ENCODE data around the gene TCF7L2. TPM values are rescaled to one million over a fixed set of nuclear protein-coding genes. Genes with fewer than 3 reads are reported as not detected.

TCF7L2 gene
- total and polyA plus RNA-seq, 2 donors (not counting 1 experiment from before 2014, with no cell fraction given), result 3.4 to 5.0 TPM

DNA sequence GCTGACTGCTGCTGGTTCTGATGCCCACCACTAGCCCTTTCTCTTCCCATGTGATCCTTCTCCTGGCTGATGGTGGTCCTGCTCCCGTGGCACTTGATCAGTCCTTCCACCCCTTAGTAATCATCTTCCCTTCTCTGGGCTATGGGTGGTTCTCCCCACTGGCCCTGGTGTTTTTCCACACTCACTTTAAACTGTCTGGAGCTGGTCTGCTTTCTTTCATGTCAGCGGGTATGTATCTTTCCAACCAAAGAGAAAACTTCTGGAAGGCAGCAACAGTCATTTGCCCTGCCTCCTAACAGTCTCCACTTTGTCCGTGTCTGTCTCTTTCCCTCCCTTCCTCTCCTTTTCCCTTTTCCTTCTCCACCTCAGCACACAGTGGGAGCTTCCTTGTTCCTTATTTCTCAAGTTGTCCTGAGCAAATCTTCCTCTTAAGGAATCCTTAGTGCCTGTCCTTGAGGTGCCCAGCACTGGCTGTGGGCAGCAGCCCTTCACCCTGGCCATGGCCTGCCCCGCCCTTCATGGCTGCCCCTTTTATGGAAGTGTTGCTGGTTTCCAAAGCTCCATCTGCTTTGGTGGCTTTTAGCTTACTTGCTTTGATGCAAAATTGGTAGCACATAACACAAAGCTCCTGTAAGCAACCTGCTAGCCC is 189.0 kb downstream of the TCF7L2 start:
- Histone ChIP-seq H3K4me1 (ENCODE audit: control insufficient read depth, extremely low read depth, insufficient read depth, low read length) (no peaks in the 10 kb centered on the region), H3K9me3 (ENCODE audit: control insufficient read depth, insufficient read depth, low read depth, low read length) (no peaks in the 10 kb centered on the region), H3K36me3 (ENCODE audit: control insufficient read depth, insufficient read depth, low read length) (no peaks in the 10 kb centered on the region), H3K27me3 (ENCODE audit: control insufficient read depth, insufficient read depth, low read length) (no peaks in the 10 kb centered on the region), H3K4me3 (replicated peaks in 1 of 4; ENCODE audit: control extremely low read depth in 1 of 4, insufficient read depth in 1 of 4, low read depth in 3 of 4, low read length in 4 of 4) (no peak overlapping the region), H3K79me2 (ENCODE audit: control insufficient read depth, insufficient read depth, low read length) (no peaks in the 10 kb centered on the region), H3K9ac (ENCODE audit: insufficient read depth, low read length) (no peak overlapping the region), H2AFZ (ENCODE audit: low read length) (no peak overlapping the region), H3K4me2 (ENCODE audit: extremely low read depth, insufficient read depth, low read length) (no peak overlapping the region), H4K20me1 (ENCODE audit: control insufficient read depth, extremely low read depth, insufficient read depth, low read length) (no peaks in the 10 kb centered on the region), H3K27ac (ENCODE audit: insufficient read depth, low read length) (no peak overlapping the region)
- no peak for DNase-seq (ENCODE audit: low read depth in 2 of 2)
- no peak for TF ChIP-seq EZH2 (IDR thresholded peaks at IDR 0.05; ENCODE audit: low read length, missing control alignments)
- TF ChIP-seq, protein P1, sequence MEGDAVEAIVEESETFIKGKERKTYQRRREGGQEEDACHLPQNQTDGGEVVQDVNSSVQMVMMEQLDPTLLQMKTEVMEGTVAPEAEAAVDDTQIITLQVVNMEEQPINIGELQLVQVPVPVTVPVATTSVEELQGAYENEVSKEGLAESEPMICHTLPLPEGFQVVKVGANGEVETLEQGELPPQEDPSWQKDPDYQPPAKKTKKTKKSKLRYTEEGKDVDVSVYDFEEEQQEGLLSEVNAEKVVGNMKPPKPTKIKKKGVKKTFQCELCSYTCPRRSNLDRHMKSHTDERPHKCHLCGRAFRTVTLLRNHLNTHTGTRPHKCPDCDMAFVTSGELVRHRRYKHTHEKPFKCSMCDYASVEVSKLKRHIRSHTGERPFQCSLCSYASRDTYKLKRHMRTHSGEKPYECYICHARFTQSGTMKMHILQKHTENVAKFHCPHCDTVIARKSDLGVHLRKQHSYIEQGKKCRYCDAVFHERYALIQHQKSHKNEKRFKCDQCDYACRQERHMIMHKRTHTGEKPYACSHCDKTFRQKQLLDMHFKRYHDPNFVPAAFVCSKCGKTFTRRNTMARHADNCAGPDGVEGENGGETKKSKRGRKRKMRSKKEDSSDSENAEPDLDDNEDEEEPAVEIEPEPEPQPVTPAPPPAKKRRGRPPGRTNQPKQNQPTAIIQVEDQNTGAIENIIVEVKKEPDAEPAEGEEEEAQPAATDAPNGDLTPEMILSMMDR (conservative IDR thresholded peaks at IDR 0.05 in 1 of 2, IDR thresholded peaks at IDR 0.05 in 1 of 2; ENCODE audit: low read depth in 1 of 2, low read length in 2 of 2), result no peak

DNA sequence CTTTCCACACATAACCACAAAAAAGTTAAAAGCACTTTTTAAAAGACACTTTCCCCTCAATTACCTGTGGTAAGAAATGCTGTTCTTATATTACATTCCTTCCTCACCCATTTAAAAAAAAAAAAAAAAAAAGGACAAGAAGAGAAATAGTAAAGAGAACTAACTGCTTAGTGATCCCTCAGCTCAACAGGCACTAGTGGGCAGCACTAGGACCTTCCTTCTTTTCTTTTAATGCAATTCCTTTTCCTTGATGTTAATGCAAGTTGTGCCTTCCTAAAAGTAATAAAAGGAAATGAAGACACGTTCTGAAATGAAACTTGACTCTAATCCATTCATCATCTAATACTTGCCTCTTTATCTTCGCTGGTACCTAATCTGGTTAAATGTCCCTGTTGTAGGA is 189.7 kb downstream of the TCF7L2 start:
- no peaks in the 10 kb centered on the region for H3K4me1 ChIP-seq (ENCODE audit: control insufficient read depth, extremely low read depth, insufficient read depth, low read length)
- H3K27ac ChIP-seq (ENCODE audit: insufficient read depth, low read length), result no peak overlapping the region
- no peaks in the 10 kb centered on the region for H3K36me3 ChIP-seq (ENCODE audit: control insufficient read depth, insufficient read depth, low read length)
- no peaks in the 10 kb centered on the region for H3K9me3 ChIP-seq (ENCODE audit: control insufficient read depth, insufficient read depth, low read depth, low read length)
- no peak overlapping the region for H2AFZ ChIP-seq (ENCODE audit: low read length)
- no peak overlapping the region for H3K4me3 ChIP-seq (replicated peaks in 1 of 4; ENCODE audit: control extremely low read depth in 1 of 4, insufficient read depth in 1 of 4, low read depth in 3 of 4, low read length in 4 of 4)
- DNase-seq (ENCODE audit: low read depth in 2 of 2), result peak; percentile 27 to 44
- no peaks in the 10 kb centered on the region for H3K27me3 ChIP-seq (ENCODE audit: control insufficient read depth, insufficient read depth, low read length)
- no peak overlapping the region for H3K4me2 ChIP-seq (ENCODE audit: extremely low read depth, insufficient read depth, low read length)
- no peak for TF ChIP-seq EZH2 (IDR thresholded peaks at IDR 0.05; ENCODE audit: low read length, missing control alignments)
- TF ChIP-seq, protein P1 (conservative IDR thresholded peaks at IDR 0.05 in 1 of 2, IDR thresholded peaks at IDR 0.05 in 1 of 2; ENCODE audit: low read depth in 1 of 2, low read length in 2 of 2), result peak; percentile 48 to 53
- no peak overlapping the region for H3K9ac ChIP-seq (ENCODE audit: insufficient read depth, low read length)
- no peaks in the 10 kb centered on the region for H3K79me2 ChIP-seq (ENCODE audit: control insufficient read depth, insufficient read depth, low read length)
- H4K20me1 ChIP-seq (ENCODE audit: control insufficient read depth, extremely low read depth, insufficient read depth, low read length), result no peaks in the 10 kb centered on the region

DNA sequence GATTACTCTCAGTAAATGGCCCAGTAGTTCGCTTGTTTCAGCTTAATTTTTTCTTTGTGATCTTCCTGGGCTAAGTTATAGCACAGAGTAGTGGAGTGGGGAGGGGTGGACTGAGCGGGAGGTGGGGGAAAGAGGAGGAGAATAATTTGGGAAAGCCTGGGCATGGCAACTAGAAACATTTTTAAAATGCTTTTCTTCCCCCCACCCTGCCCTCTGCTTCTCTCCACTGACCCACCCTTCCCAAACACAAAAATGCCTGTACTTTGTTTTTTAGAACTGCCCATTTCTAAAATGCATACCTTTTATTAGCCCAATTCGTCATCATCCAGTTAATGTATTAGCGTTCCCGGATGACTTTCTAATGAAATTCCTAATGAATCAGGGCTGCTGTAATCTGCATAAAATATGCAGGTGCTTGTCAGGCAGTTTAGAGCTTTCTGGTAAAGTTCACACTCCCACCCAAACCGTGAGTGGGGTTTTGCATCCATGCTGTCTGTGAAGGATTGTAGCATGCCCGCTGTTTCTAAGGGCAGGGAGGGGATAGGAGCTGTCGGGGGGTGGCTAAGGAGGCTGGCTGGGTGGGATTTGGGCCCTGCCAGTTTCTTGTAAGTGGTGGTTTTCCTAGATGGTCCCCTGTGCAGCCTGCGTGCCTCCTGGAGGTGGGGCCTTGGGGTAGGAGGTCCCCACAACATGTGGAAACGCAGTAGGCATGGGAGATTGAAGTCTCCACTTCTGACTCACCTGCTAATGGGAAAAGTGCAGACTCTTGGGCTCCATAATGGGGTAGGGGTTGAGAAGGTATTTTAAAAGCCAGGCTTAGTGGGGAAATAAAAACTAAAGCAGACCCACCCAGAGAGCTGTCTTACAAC is 190.3 kb downstream of the TCF7L2 start:
- H3K4me2 ChIP-seq (ENCODE audit: extremely low read depth, insufficient read depth, low read length), result no peak overlapping the region
- no peaks in the 10 kb centered on the region for H4K20me1 ChIP-seq (ENCODE audit: control insufficient read depth, extremely low read depth, insufficient read depth, low read length)
- TF ChIP-seq, protein P1 (conservative IDR thresholded peaks at IDR 0.05 in 1 of 2, IDR thresholded peaks at IDR 0.05 in 1 of 2; ENCODE audit: low read depth in 1 of 2, low read length in 2 of 2), result no peak
- TF ChIP-seq EZH2 (IDR thresholded peaks at IDR 0.05; ENCODE audit: low read length, missing control alignments), result no peak
- H3K36me3 ChIP-seq (ENCODE audit: control insufficient read depth, insufficient read depth, low read length), result no peaks in the 10 kb centered on the region
- no peak overlapping the region for H2AFZ ChIP-seq (ENCODE audit: low read length)
- DNase-seq (ENCODE audit: low read depth in 2 of 2), result no peak
- no peak overlapping the region for H3K4me3 ChIP-seq (replicated peaks in 1 of 4; ENCODE audit: control extremely low read depth in 1 of 4, insufficient read depth in 1 of 4, low read depth in 3 of 4, low read length in 4 of 4)
- no peaks in the 10 kb centered on the region for H3K27me3 ChIP-seq (ENCODE audit: control insufficient read depth, insufficient read depth, low read length)
- H3K9ac ChIP-seq (ENCODE audit: insufficient read depth, low read length), result no peak overlapping the region
- no peaks in the 10 kb centered on the region for H3K4me1 ChIP-seq (ENCODE audit: control insufficient read depth, extremely low read depth, insufficient read depth, low read length)
- H3K79me2 ChIP-seq (ENCODE audit: control insufficient read depth, insufficient read depth, low read length), result no peaks in the 10 kb centered on the region
- no peak overlapping the region for H3K27ac ChIP-seq (ENCODE audit: insufficient read depth, low read length)
- H3K9me3 ChIP-seq (ENCODE audit: control insufficient read depth, insufficient read depth, low read depth, low read length), result no peaks in the 10 kb centered on the region
